ENCODE results near the gene HTT. TPM values are rescaled to one million over a fixed set of nuclear protein-coding genes. Genes with fewer than 3 reads are reported as not detected.

HTT gene
- total RNA-seq, 2 donors from 2014 or later: 104 to 109 TPM

GRCh38 chr4:3034231-3034630 is 40.2 kb upstream of the HTT start:
- WGBS, 2 experiments (ENCODE audit: insufficient coverage in 1 of 2, insufficient read length in 1 of 2): 92 to 93% methylated on average over 6 to 8 of the region's 8 CpGs
- TF ChIP-seq CTCF (conservative IDR thresholded peaks at IDR 0.05): no peak
- H3K9me3 ChIP-seq (ENCODE audit: control insufficient read depth, low read length): no peaks in the 10 kb centered on the region
- Mint-ChIP-seq H3K4me3 (no peak overlapping the region), H3K27ac (no peak overlapping the region), H3K9me3 (no peaks in the 10 kb centered on the region), H3K4me1 (peaks cover 4% of the 10 kb centered on the region), H3K36me3 (ENCODE audit: low read depth) (no peaks in the 10 kb centered on the region), H3K27me3 (ENCODE audit: insufficient read depth) (peaks cover 1% of the 10 kb centered on the region)
- H3K9ac ChIP-seq (ENCODE audit: extremely low read depth, low read length, poor library complexity, severe bottlenecking): no peak overlapping the region
- H3K36me3 ChIP-seq (ENCODE audit: control insufficient read depth, insufficient read depth, low read length): no peaks in the 10 kb centered on the region
- no peak overlapping the region for H3K27ac ChIP-seq (ENCODE audit: low read depth, low read length)
- no peaks in the 10 kb centered on the region for H3K27me3 ChIP-seq (ENCODE audit: control insufficient read depth, insufficient read depth, low read length, poor library complexity, severe bottlenecking)
- no peak for DNase-seq
- H3K4me1 ChIP-seq (ENCODE audit: control insufficient read depth, insufficient read depth, low read length): no peaks in the 10 kb centered on the region
- no peak overlapping the region for H3K4me3 ChIP-seq (ENCODE audit: low read length)

GRCh38 chr4:3035249-3035648 is 39.2 kb upstream of the HTT start:
- Histone ChIP-seq H3K4me3 (ENCODE audit: low read length) (no peak overlapping the region), H3K9me3 (ENCODE audit: control insufficient read depth, low read length) (no peaks in the 10 kb centered on the region), H3K36me3 (ENCODE audit: control insufficient read depth, insufficient read depth, low read length) (no peaks in the 10 kb centered on the region), H3K9ac (ENCODE audit: extremely low read depth, low read length, poor library complexity, severe bottlenecking) (no peak overlapping the region), H3K4me1 (ENCODE audit: control insufficient read depth, insufficient read depth, low read length) (no peaks in the 10 kb centered on the region), H3K27me3 (ENCODE audit: control insufficient read depth, insufficient read depth, low read length, poor library complexity, severe bottlenecking) (no peaks in the 10 kb centered on the region), H3K27ac (ENCODE audit: low read depth, low read length) (no peak overlapping the region)
- Mint-ChIP-seq H3K9me3 (no peaks in the 10 kb centered on the region), H3K27me3 (ENCODE audit: insufficient read depth) (peaks cover 1% of the 10 kb centered on the region), H3K4me3 (no peak overlapping the region), H3K36me3 (ENCODE audit: low read depth) (no peaks in the 10 kb centered on the region), H3K4me1 (peaks cover 4% of the 10 kb centered on the region), H3K27ac (no peak overlapping the region)
- DNase-seq: no peak
- 92 to 97% methylated on average over 6 to 8 of the region's 8 CpGs for WGBS, 2 experiments (ENCODE audit: insufficient coverage in 1 of 2, insufficient read length in 1 of 2)
- TF ChIP-seq CTCF (conservative IDR thresholded peaks at IDR 0.05): no peak

- H3K27me3 Mint-ChIP-seq (ENCODE audit: insufficient read depth): peaks cover 1% of the 10 kb centered on the region
- Histone ChIP-seq H3K27me3 (ENCODE audit: control insufficient read depth, insufficient read depth, low read length, poor library complexity, severe bottlenecking) (no peaks in the 10 kb centered on the region), H3K36me3 (ENCODE audit: control insufficient read depth, insufficient read depth, low read length) (no peaks in the 10 kb centered on the region), H3K4me3 (ENCODE audit: low read length) (no peak overlapping the region), H3K4me1 (ENCODE audit: control insufficient read depth, insufficient read depth, low read length) (no peaks in the 10 kb centered on the region), H3K9ac (ENCODE audit: extremely low read depth, low read length, poor library complexity, severe bottlenecking) (no peak overlapping the region), H3K27ac (ENCODE audit: low read depth, low read length) (no peak overlapping the region), H3K9me3 (ENCODE audit: control insufficient read depth, low read length) (no peaks in the 10 kb centered on the region)
- no peak for DNase-seq
- H3K4me3 Mint-ChIP-seq: no peak overlapping the region
- H3K27ac Mint-ChIP-seq: no peak overlapping the region
- WGBS, 2 experiments (ENCODE audit: insufficient coverage in 1 of 2, insufficient read length in 1 of 2): 92 to 100% methylated on average over 1 to 6 of the region's 6 CpGs
- H3K4me1 Mint-ChIP-seq: peaks cover 4% of the 10 kb centered on the region
- H3K36me3 Mint-ChIP-seq (ENCODE audit: low read depth): no peaks in the 10 kb centered on the region
- TF ChIP-seq CTCF (conservative IDR thresholded peaks at IDR 0.05): no peak
- no peaks in the 10 kb centered on the region for H3K9me3 Mint-ChIP-seq
Measured at GRCh38 chr4:3035674-3036073, 38.8 kb upstream of the HTT start.
